Measurements from ENCODE around the gene MALRD1.

MALRD1 gene

DNA sequence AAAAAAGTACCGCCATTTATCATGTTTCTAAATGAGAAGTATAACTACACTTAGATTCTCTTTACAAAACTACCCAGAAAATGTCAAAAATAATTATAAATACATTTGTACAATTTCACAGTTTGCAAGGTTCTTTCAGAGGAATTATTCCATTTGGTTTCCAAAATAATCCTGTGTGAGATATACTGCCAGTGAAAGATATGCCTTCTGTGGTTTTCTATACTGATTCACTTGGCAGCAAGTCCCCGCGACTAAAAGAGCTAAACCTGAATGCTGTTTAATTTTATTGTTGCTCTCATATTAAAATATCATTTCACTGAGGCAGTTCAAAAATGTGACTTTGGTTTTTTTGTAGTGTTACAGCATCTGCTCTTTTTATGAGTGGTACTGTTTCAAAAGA lies 402.8 kb downstream of the MALRD1 start:
- no peak overlapping the region for H3K4me2 ChIP-seq
- H2AFZ ChIP-seq (ENCODE audit: low read depth): no peak overlapping the region
- no peak overlapping the region for H3K9ac ChIP-seq
- no peak overlapping the region for H3K4me3 ChIP-seq (IDR thresholded peaks at IDR 0.05; ENCODE audit: insufficient read depth, low read depth, low read length)
- peaks cover 22% of the 10 kb centered on the region for H3K4me1 ChIP-seq (ENCODE audit: low read depth, poor library complexity, severe bottlenecking)
- TF ChIP-seq, protein P1, sequence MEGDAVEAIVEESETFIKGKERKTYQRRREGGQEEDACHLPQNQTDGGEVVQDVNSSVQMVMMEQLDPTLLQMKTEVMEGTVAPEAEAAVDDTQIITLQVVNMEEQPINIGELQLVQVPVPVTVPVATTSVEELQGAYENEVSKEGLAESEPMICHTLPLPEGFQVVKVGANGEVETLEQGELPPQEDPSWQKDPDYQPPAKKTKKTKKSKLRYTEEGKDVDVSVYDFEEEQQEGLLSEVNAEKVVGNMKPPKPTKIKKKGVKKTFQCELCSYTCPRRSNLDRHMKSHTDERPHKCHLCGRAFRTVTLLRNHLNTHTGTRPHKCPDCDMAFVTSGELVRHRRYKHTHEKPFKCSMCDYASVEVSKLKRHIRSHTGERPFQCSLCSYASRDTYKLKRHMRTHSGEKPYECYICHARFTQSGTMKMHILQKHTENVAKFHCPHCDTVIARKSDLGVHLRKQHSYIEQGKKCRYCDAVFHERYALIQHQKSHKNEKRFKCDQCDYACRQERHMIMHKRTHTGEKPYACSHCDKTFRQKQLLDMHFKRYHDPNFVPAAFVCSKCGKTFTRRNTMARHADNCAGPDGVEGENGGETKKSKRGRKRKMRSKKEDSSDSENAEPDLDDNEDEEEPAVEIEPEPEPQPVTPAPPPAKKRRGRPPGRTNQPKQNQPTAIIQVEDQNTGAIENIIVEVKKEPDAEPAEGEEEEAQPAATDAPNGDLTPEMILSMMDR (conservative IDR thresholded peaks at IDR 0.05; ENCODE audit: low read depth, low read length): no peak
- H3K79me2 ChIP-seq (ENCODE audit: insufficient read depth, low read depth): no peaks in the 10 kb centered on the region
- no peak overlapping the region for H3K27ac ChIP-seq
- H3K27me3 ChIP-seq (ENCODE audit: insufficient read depth, low read depth): no peaks in the 10 kb centered on the region
- H4K20me1 ChIP-seq (ENCODE audit: insufficient read depth): no peaks in the 10 kb centered on the region
- no peaks in the 10 kb centered on the region for H3K36me3 ChIP-seq (ENCODE audit: insufficient read depth)

DNA sequence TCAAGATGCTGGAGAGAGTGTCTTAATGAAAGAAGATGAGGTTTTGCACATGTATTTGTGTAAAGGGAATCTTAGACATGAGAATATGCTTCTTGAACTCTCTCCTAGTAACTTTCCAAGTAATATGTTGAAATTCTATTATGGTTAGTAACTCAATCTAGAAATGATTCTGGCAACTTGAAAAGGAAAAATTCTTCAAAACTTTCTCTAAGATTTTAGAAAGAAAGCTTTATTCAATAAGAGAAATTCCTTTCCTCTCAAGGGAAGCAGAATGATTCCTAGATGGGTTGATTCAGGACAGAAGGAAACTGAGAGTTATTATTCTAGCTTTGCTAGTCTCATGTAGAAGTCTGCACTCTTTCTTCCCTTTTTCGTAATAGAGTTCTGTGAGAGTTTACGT lies 403.3 kb downstream of the MALRD1 start:
- Histone ChIP-seq H3K79me2 (ENCODE audit: insufficient read depth, low read depth) (no peaks in the 10 kb centered on the region), H3K27ac (no peak overlapping the region), H3K36me3 (ENCODE audit: insufficient read depth) (no peaks in the 10 kb centered on the region), H4K20me1 (ENCODE audit: insufficient read depth) (no peaks in the 10 kb centered on the region), H3K4me3 (IDR thresholded peaks at IDR 0.05; ENCODE audit: insufficient read depth, low read depth, low read length) (no peak overlapping the region), H3K27me3 (ENCODE audit: insufficient read depth, low read depth) (no peaks in the 10 kb centered on the region), H3K4me1 (ENCODE audit: low read depth, poor library complexity, severe bottlenecking) (peaks cover 22% of the 10 kb centered on the region), H2AFZ (ENCODE audit: low read depth) (no peak overlapping the region), H3K9ac (no peak overlapping the region), H3K4me2 (no peak overlapping the region)
- TF ChIP-seq, protein P1 (conservative IDR thresholded peaks at IDR 0.05; ENCODE audit: low read depth, low read length): no peak

DNA sequence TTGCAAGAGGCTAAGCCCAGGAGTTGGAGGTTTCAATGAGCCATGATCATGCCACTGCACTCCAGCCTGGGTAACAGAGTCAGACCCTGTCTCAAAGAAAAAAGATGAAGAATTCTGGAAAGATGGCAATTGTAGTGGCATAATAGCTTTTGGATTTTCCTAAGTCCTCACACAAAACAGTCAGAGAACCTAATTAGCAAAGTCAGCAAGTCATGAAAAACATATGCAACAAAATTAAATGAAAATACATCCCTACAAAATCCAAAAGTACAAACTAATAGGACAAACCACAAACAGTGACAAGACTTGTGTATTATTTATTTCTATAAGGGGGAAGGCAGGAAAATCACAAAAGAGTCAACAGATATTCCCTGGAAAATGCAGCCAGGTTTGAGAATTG lies 405.4 kb downstream of the MALRD1 start:
- TF ChIP-seq, protein P1 (conservative IDR thresholded peaks at IDR 0.05; ENCODE audit: low read depth, low read length): no peak
- Histone ChIP-seq H2AFZ (ENCODE audit: low read depth) (no peak overlapping the region), H3K36me3 (ENCODE audit: insufficient read depth) (no peaks in the 10 kb centered on the region), H3K9ac (no peak overlapping the region), H3K4me2 (no peak overlapping the region), H3K4me1 (ENCODE audit: low read depth, poor library complexity, severe bottlenecking) (peaks cover 19% of the 10 kb centered on the region), H3K79me2 (ENCODE audit: insufficient read depth, low read depth) (no peaks in the 10 kb centered on the region), H3K27ac (no peak overlapping the region), H4K20me1 (ENCODE audit: insufficient read depth) (no peaks in the 10 kb centered on the region), H3K27me3 (ENCODE audit: insufficient read depth, low read depth) (no peaks in the 10 kb centered on the region), H3K4me3 (IDR thresholded peaks at IDR 0.05; ENCODE audit: insufficient read depth, low read depth, low read length) (no peak overlapping the region)

DNA sequence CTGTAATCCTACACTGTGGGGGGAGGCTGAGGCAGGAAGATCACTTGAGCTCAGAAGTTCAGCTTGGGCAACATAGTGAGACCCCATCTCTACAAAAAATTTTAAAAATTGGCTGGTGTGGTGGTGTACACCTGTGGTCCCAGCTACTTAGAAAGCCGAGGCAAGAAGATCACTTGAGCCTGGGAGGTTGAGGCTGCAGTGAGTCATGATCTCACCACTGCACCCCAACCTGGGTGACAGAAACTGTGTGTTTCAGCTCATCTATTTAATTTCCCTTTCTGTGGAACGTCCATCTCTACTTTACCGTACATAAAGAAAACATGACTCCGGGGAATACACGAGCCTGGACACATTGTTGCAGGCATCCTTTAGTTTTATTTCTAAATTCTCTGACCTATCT lies 413.0 kb downstream of the MALRD1 start:
- H3K27ac ChIP-seq: no peak overlapping the region
- no peak overlapping the region for H3K9ac ChIP-seq
- H3K36me3 ChIP-seq (ENCODE audit: insufficient read depth): no peaks in the 10 kb centered on the region
- no peak overlapping the region for H3K4me3 ChIP-seq (IDR thresholded peaks at IDR 0.05; ENCODE audit: insufficient read depth, low read depth, low read length)
- H3K79me2 ChIP-seq (ENCODE audit: insufficient read depth, low read depth): no peaks in the 10 kb centered on the region
- H3K27me3 ChIP-seq (ENCODE audit: insufficient read depth, low read depth): no peaks in the 10 kb centered on the region
- H3K4me2 ChIP-seq: no peak overlapping the region
- no peaks in the 10 kb centered on the region for H3K4me1 ChIP-seq (ENCODE audit: low read depth, poor library complexity, severe bottlenecking)
- no peak overlapping the region for H2AFZ ChIP-seq (ENCODE audit: low read depth)
- H4K20me1 ChIP-seq (ENCODE audit: insufficient read depth): no peaks in the 10 kb centered on the region
- TF ChIP-seq, protein P1 (conservative IDR thresholded peaks at IDR 0.05; ENCODE audit: low read depth, low read length): no peak

All from KMS-11 (cell line).